Smooth muscle cell (in vitro differentiated cells): Measurements from ENCODE around the gene TXLNA. TPM values are rescaled to one million over a fixed set of nuclear protein-coding genes. Genes with fewer than 3 reads are reported as not detected.
A peak's percentile ranks its signal among the peaks of the same experiment; 100 is the strongest.

ENCODE experiments used
- DNase-seq: peaks from one replicate; lab custom pipeline; 2025; ENCODE audit not compliant: unreplicated experiment; lab: John Stamatoyannopoulos, UW
- H2AFZ ChIP-seq: fragments of 200-600 bp; sonication (generic); 2 replicates; pipeline ENCODE4 v1.6.0; 2016; ENCODE audit warnings: antibody characterized with exemption, low read depth, mild to moderate bottlenecking
- H3F3A ChIP-seq: fragments of 200-600 bp; sonication (generic); 2 replicates; pipeline ENCODE4 v1.6.0; 2017; ENCODE audit warnings: antibody characterized with exemption, low read depth
- H3K27ac ChIP-seq: fragments of 200-600 bp; sonication (generic); 2 replicates; pipeline ENCODE4 v1.5.1; 2016; ENCODE audit warnings: low read depth, mild to moderate bottlenecking
- H3K27me3 ChIP-seq: fragments of 200-600 bp; sonication (generic); 2 replicates; pipeline ENCODE4 v1.6.1; 2016; ENCODE audit warnings: low read depth, mild to moderate bottlenecking
- H3K36me3 ChIP-seq: fragments of 200-600 bp; sonication (generic); 2 replicates; pipeline ENCODE4 v1.5.1; 2016; ENCODE audit warnings: low read depth
- H3K4me1 ChIP-seq: fragments of 200-600 bp; sonication (generic); 2 replicates; pipeline ENCODE4 v1.5.1; 2016; ENCODE audit warnings: low read depth
- H3K4me2 ChIP-seq: fragments of 200-600 bp; sonication (generic); 2 replicates; pipeline ENCODE4 v1.6.0; 2016; ENCODE audit warnings: mild to moderate bottlenecking
- H3K4me3 ChIP-seq: fragments of 200-600 bp; sonication (generic); 2 replicates; pipeline ENCODE4 v1.5.1; 2016; ENCODE audit warnings: mild to moderate bottlenecking
- H3K79me2 ChIP-seq: fragments of 200-600 bp; sonication (generic); 2 replicates; pipeline ENCODE4 v1.6.0; 2016; ENCODE audit warnings: low read depth, mild to moderate bottlenecking
- H3K9ac ChIP-seq: fragments of 200-600 bp; sonication (generic); 2 replicates; pipeline ENCODE4 v1.6.0; 2016; ENCODE audit warnings: low read depth
- H3K9me3 ChIP-seq: fragments of 200-600 bp; sonication (generic); replicated peaks from 2 replicates; pipeline ENCODE4 v1.5.1; 2016; ENCODE audit warnings: low read depth
- H4K20me1 ChIP-seq: fragments of 200-600 bp; sonication (generic); 2 replicates; pipeline ENCODE4 v1.6.0; 2016; ENCODE audit warnings: low read depth
- CTCF ChIP-seq: fragments of 200-600 bp; sonication (generic); IDR thresholded peaks from 2 replicates; pipeline ENCODE4 v1.5.1; 2017; ENCODE audit warnings: borderline replicate concordance, mild to moderate bottlenecking, antibody characterized with exemption; ENCODE audit not compliant: insufficient read depth, poor library complexity, severe bottlenecking
- whole genome bisulfite sequencing: methylation state at CpG from one replicate; pipeline ENCODE4 v1.1.7; 2016; ENCODE audit warnings: low lambda C conversion rate; 5-methylcytosine and 5-hydroxymethylcytosine counted together
- polyA plus RNA-seq: library from polyadenylated mRNA; unstranded; fragments of >200 nt; fragmentation: Nextera tagmentation; extraction: Ambion mirVana; gene quantifications from 2 replicates; pipeline ENCODE4 v1.2.1, GENCODE V29; 2016
- total RNA-seq: library from RNA; depleted of rRNA; stranded (reverse); fragments of >200 nt; gene quantifications from 2 replicates; pipeline ENCODE4 v1.2.3, GENCODE V29; 2014

Gene TXLNA
- total and polyA plus RNA-seq, 2 experiments from 2014 or later = 42.0 to 42.7 TPM

GRCh38 chr1:32170991-32171390 lies 8.5 kb upstream of the TXLNA start:
- H3K4me3 ChIP-seq = no peak overlapping the region
- H2AFZ ChIP-seq = no peak overlapping the region
- no peaks in the 10 kb centered on the region for H3F3A ChIP-seq
- no peaks in the 10 kb centered on the region for H3K9me3 ChIP-seq
- H4K20me1 ChIP-seq = no peaks in the 10 kb centered on the region
- H3K79me2 ChIP-seq = no peaks in the 10 kb centered on the region
- no peaks in the 10 kb centered on the region for H3K4me1 ChIP-seq
- no peak overlapping the region for H3K27ac ChIP-seq
- 86% methylated on average over 4 of the region's 4 CpGs for WGBS
- peaks cover 3% of the 10 kb centered on the region for H3K36me3 ChIP-seq
- H3K27me3 ChIP-seq = no peaks in the 10 kb centered on the region
- TF ChIP-seq CTCF = no peak
- H3K9ac ChIP-seq = no peak overlapping the region
- no peak for DNase-seq
- no peak overlapping the region for H3K4me2 ChIP-seq

DNA sequence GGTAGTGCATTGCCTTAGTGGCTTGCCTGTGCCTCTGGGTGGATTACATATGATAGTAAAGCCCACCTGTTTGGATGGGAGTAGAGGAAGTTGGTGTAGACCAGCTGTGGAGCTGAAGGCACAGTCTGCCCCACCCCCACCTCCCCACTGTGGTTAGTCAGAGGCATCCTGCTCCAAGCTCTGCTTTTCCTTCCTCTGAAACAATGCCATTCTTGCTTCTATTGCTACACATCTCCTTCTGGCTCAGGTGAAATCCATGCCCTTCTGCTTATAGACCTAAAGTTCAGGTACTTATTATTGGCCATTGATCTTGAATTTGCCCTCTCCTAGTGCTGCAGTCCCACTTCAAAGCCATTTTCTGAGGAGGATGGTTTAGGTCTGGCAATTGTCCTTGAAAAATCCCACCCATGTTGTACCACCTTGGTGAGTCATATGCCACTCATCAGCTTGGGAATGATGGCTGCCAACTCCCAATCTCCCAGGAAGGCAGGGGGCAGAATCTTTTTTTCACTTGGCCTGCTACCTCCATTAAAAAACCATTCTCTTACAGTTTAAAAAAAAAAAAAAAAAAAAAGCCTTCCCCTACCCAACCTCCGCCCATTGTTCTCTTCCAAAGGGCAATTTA lies 6.7 kb upstream of the TXLNA start:
- H3K79me2 ChIP-seq = no peaks in the 10 kb centered on the region
- no peak for DNase-seq
- H2AFZ ChIP-seq = no peak overlapping the region
- no peaks in the 10 kb centered on the region for H3K27me3 ChIP-seq
- no peaks in the 10 kb centered on the region for H3K4me1 ChIP-seq
- no peaks in the 10 kb centered on the region for H3K9me3 ChIP-seq
- no peak overlapping the region for H3K4me3 ChIP-seq
- 100% methylated on average over 1 of the region's 1 CpG for WGBS
- no peak overlapping the region for H3K9ac ChIP-seq
- H4K20me1 ChIP-seq = no peaks in the 10 kb centered on the region
- no peak overlapping the region for H3K4me2 ChIP-seq
- H3K36me3 ChIP-seq = peaks cover 3% of the 10 kb centered on the region
- H3F3A ChIP-seq = no peaks in the 10 kb centered on the region
- no peak for TF ChIP-seq CTCF
- H3K27ac ChIP-seq = no peak overlapping the region

GRCh38 chr1:32178380-32179192 lies 889 bp upstream of the TXLNA start:
- no peak for TF ChIP-seq CTCF
- peaks cover 32% of the 10 kb centered on the region for H3K79me2 ChIP-seq
- peak overlapping the region; percentile 94 for H3K4me2 ChIP-seq
- H3K27me3 ChIP-seq = no peaks in the 10 kb centered on the region
- 77% methylated on average over 7 of the region's 7 CpGs for WGBS
- H3K9me3 ChIP-seq = no peaks in the 10 kb centered on the region
- peaks cover 29% of the 10 kb centered on the region for H4K20me1 ChIP-seq
- peak overlapping the region; percentile 66 for H3K4me3 ChIP-seq
- DNase-seq = no peak
- H3K9ac ChIP-seq = no peak overlapping the region
- H3K4me1 ChIP-seq = peaks cover 20% of the 10 kb centered on the region
- no peaks in the 10 kb centered on the region for H3K36me3 ChIP-seq
- H3K27ac ChIP-seq = peak overlapping the region; percentile 96
- peaks cover 11% of the 10 kb centered on the region for H3F3A ChIP-seq
- H2AFZ ChIP-seq = peak overlapping the region; percentile 6
